ENCODE results near the gene MACO1.
"Not testable (repeated sequence)": the region's sequence is repeated elsewhere in the genome, so short reads cannot be mapped to it uniquely, and the experiment has no call there.

The MACO1 gene

DNA sequence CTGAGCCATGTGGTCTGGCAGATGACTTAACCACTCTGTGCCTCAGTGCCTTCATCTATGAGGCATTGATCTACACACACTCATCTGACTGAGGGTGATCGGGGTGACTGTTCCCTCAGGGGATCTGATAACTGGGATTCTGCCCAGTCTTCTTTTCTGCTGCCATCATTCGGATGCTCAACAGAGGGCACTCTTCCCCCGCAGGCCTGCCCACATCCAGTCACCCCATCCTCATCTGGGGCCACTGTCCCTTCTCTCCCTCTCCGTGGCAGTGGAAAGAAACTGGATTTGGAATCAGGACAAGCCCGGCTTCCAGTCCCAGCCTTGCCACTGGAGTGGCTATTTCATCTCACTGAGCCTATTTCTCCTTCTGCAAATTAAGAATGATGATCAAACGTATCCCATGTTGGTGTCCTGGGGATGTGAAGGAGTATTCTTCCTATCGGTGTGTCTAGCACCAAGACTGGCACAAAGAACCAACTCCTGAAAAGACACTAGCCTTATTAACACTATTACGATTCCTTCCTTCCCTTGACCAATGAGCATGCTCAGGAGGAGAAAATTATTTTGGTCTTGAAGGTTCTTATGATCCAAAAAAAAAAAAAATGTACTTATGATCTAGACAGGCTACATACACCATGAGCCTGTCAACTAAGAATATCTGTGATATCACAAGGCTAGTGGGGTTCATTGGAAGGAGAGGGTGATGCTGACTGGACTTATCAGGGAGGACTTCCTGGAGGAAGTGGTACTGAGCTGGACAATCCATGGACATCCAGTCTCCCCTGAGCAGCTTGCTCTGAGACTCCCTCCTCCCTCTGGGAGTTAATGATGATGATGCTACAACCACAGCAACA, 27.5 kb upstream of the MACO1 start:
- H3K9me3 ChIP-seq (ENCODE audit: control insufficient read depth, low read length); H3K36me3 ChIP-seq (ENCODE audit: control insufficient read depth, insufficient read depth, low read length); H3K4me1 ChIP-seq (ENCODE audit: control insufficient read depth, insufficient read depth, low read length); H3K27ac ChIP-seq (ENCODE audit: insufficient read depth, low read depth, low read length, poor library complexity, severe bottlenecking); H3K27me3 ChIP-seq (ENCODE audit: control insufficient read depth, insufficient read depth, low read length, poor library complexity, severe bottlenecking); H3K4me3 ChIP-seq (ENCODE audit: insufficient read depth, low read depth, low read length): not testable (repeated sequence)
- 5 to 29% methylated on average over 3 to 5 of the region's 8 CpGs for WGBS, 2 experiments

DNA sequence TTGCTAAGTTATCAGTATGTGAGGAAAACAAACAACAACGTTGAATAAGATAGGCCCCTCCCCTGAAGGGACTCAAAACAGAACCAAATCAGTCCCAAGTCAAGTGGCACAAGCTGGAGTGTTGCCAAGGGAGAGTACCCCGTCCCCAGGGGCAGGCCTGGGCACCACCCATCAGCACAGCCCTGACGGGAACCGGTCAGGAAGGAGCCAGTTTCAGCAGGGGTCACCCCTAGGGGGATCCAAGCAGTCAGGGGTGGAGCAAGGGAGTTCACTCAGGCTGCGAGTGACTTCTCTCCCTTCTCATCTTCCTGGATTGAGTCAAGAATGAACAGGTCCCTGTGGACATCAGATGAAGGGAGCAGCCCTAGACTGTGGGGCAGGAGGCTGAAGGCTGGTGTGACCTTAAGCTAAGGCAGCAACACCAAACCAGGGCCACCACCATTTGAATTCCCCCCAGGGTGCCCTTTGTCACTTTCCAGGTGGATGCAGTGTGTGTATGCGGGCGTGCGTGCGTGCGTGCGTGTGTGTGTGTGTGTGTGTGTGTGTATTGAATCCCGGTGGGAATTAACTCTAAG, 24.9 kb upstream of the MACO1 start:
- H3K9me3 ChIP-seq (ENCODE audit: control insufficient read depth, low read length), result not testable (repeated sequence)

DNA sequence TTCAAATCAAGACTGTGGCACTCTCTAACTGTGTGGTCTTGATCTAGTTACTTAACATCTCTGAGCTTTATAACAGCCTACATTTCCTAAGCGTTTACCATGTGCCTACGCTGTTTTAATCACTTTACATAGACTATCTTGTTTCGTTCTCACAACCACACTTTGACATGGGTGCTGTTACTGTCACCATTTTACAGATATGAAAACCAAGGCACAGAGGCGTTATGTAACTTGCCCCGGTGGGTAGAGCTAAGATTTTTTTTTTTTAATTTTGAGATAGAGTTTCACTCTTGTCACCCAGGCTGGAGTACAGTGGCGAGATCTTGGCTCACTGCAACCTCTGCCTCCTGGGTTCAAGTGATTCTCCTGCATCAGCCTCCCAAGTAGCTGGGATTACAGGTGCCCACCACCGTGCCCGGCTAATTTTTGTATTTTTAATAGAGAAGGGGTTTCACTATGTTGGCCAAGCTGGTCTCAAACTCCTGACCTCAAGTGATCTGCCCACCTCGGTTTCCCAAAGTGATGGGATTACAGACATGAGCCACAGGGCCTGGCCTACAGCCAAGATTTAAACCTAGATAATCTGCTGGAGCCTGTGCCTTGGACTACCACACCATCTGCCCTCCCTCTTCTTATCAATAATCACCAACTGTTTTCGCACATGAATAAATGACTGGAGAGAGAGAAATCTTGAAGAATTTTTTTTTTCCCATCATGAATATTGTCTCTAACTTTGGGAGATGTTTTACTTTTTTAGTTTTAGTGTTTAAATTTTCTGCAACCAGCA, 20.9 kb upstream of the MACO1 start:
- not testable (repeated sequence) for H3K9me3 ChIP-seq (ENCODE audit: control insufficient read depth, low read length); H3K4me3 ChIP-seq (ENCODE audit: insufficient read depth, low read depth, low read length); H3K36me3 ChIP-seq (ENCODE audit: control insufficient read depth, insufficient read depth, low read length); H3K27ac ChIP-seq (ENCODE audit: insufficient read depth, low read depth, low read length, poor library complexity, severe bottlenecking); H3K27me3 ChIP-seq (ENCODE audit: control insufficient read depth, insufficient read depth, low read length, poor library complexity, severe bottlenecking); H3K4me1 ChIP-seq (ENCODE audit: control insufficient read depth, insufficient read depth, low read length)
- 96 to 97% methylated on average over 6 to 7 of the region's 10 CpGs for WGBS, 2 experiments

More for the DNA sequence above, 24.9 kb upstream of the MACO1 start:
- not testable (repeated sequence) for H3K4me3 ChIP-seq (ENCODE audit: insufficient read depth, low read depth, low read length); H3K4me1 ChIP-seq (ENCODE audit: control insufficient read depth, insufficient read depth, low read length); H3K36me3 ChIP-seq (ENCODE audit: control insufficient read depth, insufficient read depth, low read length); H3K27me3 ChIP-seq (ENCODE audit: control insufficient read depth, insufficient read depth, low read length, poor library complexity, severe bottlenecking); H3K27ac ChIP-seq (ENCODE audit: insufficient read depth, low read depth, low read length, poor library complexity, severe bottlenecking)
- no CpG with 5 or more reads among the region's 12 CpGs for WGBS, 2 experiments

DNA sequence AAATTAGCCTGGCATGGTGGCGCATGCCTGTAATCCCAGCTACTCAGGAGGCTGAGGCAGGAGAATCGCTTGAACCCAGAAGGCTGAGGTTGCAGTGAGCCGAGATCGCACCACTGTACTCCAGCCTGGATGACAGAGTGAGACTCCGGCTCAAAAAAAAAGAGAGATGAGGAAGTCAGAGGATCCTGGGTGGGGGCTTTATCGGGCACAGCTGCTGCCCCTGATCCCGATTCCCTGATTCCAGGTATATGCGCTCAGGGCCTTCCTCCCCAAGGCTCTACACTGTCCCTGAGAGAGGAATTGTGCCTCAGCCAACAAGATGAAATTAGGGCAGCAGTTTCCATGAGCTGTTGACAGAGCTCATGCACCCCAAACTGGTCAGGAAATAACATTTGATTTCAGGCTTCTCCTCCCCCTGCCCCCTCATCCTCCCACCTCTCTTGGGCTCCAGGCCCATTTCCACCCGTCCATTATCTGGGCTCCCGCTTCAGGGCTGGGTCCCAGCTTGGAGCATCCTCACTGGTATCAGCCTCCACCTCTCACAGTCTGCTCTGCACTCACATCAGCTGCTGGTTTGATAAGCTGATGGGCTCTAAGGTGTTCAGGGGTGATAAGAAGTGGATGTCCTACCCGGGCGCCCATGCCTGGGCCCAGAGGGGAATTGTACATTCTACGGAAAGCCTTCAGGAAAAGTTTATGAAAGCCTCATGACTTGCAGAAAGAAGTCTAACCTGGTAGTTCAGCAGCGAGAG, 17.6 kb upstream of the MACO1 start:
- H3K36me3 ChIP-seq (ENCODE audit: control insufficient read depth, insufficient read depth, low read length); H3K9me3 ChIP-seq (ENCODE audit: control insufficient read depth, low read length); H3K4me3 ChIP-seq (ENCODE audit: insufficient read depth, low read depth, low read length); H3K27ac ChIP-seq (ENCODE audit: insufficient read depth, low read depth, low read length, poor library complexity, severe bottlenecking); H3K4me1 ChIP-seq (ENCODE audit: control insufficient read depth, insufficient read depth, low read length); H3K27me3 ChIP-seq (ENCODE audit: control insufficient read depth, insufficient read depth, low read length, poor library complexity, severe bottlenecking): not testable (repeated sequence)
- 91 to 92% methylated on average over 11 to 13 of the region's 14 CpGs for WGBS, 2 experiments

DNA sequence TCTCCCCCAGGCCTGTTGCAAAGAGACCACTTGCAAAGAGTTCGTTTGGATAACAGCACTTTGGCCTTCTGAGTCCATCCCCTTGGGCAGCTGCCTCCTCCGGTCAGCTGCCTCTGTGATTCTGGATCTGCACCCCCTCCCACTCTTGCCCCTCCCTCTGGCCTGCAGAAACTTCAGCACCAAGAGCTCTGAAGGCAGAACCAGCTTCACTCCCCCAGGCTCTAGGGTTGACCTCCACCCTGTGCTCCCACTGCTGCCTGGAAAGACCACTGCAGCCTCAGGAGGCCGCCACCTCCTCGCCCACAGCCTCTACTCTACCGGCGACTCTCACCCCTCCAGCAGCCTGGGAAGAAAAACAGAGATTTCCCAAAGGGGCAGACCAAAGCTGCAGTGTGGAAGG, 16.5 kb upstream of the MACO1 start:
- not testable (repeated sequence) for H3K36me3 ChIP-seq (ENCODE audit: control insufficient read depth, insufficient read depth, low read length); H3K4me1 ChIP-seq (ENCODE audit: control insufficient read depth, insufficient read depth, low read length); H3K9me3 ChIP-seq (ENCODE audit: control insufficient read depth, low read length); H3K27me3 ChIP-seq (ENCODE audit: control insufficient read depth, insufficient read depth, low read length, poor library complexity, severe bottlenecking); H3K27ac ChIP-seq (ENCODE audit: insufficient read depth, low read depth, low read length, poor library complexity, severe bottlenecking); H3K4me3 ChIP-seq (ENCODE audit: insufficient read depth, low read depth, low read length)
- 82 to 89% methylated on average over 2 of the region's 6 CpGs for WGBS, 2 experiments

DNA sequence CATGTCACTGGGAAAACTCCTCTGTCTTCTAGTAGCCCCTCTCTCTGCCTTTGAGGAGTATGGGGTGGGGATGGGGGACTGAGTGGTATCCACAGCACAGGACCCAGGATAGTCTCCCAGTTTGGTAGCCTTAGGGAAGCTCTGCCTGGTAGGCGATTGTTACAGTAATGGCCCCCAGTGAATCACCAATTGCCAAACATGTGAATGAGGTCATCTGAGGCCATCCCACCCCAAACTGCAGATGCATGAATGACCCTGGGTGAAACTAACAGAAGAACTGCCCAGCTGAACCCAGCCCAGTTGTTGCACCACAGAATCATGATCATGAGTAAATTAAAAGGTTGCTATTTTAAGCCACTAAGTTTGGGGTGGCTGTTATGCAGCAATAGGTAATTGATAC, 16.1 kb upstream of the MACO1 start:
- not testable (repeated sequence) for H3K4me3 ChIP-seq (ENCODE audit: insufficient read depth, low read depth, low read length); H3K36me3 ChIP-seq (ENCODE audit: control insufficient read depth, insufficient read depth, low read length); H3K27me3 ChIP-seq (ENCODE audit: control insufficient read depth, insufficient read depth, low read length, poor library complexity, severe bottlenecking); H3K9me3 ChIP-seq (ENCODE audit: control insufficient read depth, low read length); H3K4me1 ChIP-seq (ENCODE audit: control insufficient read depth, insufficient read depth, low read length); H3K27ac ChIP-seq (ENCODE audit: insufficient read depth, low read depth, low read length, poor library complexity, severe bottlenecking)
- WGBS, 2 experiments, result 88 to 90% methylated on average over 1 of the region's 1 CpG

DNA sequence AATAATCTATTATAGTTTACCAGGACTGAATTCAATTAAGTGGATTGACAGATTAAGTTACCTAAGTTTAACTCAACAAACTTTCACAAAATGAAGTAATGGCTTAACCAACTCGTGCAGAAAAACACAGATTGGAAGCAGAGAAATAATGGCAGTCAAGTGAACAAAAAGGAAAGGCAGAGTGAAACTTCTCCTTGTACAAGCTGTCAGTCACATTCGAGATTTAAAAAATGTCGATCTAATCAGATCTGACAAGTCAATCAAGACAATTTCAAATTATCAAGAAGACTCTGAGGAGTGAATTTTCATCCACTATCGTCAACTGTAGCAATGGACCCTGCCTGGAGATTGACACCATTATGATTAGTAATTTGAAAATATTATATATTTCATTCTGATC, 13.4 kb upstream of the MACO1 start:
- not testable (repeated sequence) for H3K4me3 ChIP-seq (ENCODE audit: insufficient read depth, low read depth, low read length); H3K27ac ChIP-seq (ENCODE audit: insufficient read depth, low read depth, low read length, poor library complexity, severe bottlenecking); H3K36me3 ChIP-seq (ENCODE audit: control insufficient read depth, insufficient read depth, low read length); H3K9me3 ChIP-seq (ENCODE audit: control insufficient read depth, low read length); H3K4me1 ChIP-seq (ENCODE audit: control insufficient read depth, insufficient read depth, low read length); H3K27me3 ChIP-seq (ENCODE audit: control insufficient read depth, insufficient read depth, low read length, poor library complexity, severe bottlenecking)
- 89 to 92% methylated on average over 2 to 3 of the region's 4 CpGs for WGBS, 2 experiments

DNA sequence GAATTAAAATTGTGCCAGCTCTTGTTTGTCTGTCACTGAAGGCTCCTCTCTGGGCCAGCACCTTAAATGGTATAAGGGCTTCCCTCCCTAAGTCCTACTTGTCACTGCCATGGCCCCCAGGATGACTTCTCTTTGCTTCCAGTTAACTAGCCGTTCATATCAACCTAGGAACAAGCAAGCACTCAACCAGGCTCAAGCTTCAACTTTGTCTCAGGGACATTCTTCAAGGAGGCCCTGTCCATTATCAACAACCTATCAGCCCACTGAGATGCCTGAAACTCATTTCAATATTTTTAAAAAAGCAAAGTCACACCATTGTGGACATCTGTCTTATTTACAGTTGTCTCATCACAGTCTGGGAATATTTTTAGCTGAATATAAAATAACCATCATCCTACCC, 11.4 kb upstream of the MACO1 start:
- not testable (repeated sequence) for H3K4me1 ChIP-seq (ENCODE audit: control insufficient read depth, insufficient read depth, low read length); H3K36me3 ChIP-seq (ENCODE audit: control insufficient read depth, insufficient read depth, low read length); H3K27me3 ChIP-seq (ENCODE audit: control insufficient read depth, insufficient read depth, low read length, poor library complexity, severe bottlenecking); H3K27ac ChIP-seq (ENCODE audit: insufficient read depth, low read depth, low read length, poor library complexity, severe bottlenecking); H3K9me3 ChIP-seq (ENCODE audit: control insufficient read depth, low read length); H3K4me3 ChIP-seq (ENCODE audit: insufficient read depth, low read depth, low read length)
- WGBS, 2 experiments, result 97 to 100% methylated on average over 1 of the region's 1 CpG

DNA sequence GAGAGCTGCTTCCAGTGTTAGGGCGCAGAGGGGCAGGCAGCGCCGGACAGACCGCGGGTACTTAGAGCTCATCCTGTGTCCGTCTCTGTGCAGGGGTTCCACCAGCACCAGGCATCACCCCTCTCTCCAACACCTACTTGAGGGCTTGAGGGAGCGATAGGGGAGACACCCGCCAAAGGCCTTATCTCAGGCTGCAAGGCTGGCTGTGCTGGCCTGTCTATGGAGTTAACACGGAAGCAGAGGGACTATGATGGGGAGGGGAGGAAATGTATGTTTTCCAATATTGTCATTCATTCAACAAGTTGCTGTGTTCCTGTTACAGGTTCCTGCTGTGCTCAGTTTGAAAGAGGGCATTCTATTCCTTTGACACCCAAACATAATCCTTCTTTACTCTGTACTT, 10.0 kb upstream of the MACO1 start, which contains the start of gene RHCE:
Gene RHCE (minus strand): TSS at position 111 of the 400 bp plus-strand sequence. CDS start 39 bp downstream, at position 72.
- H3K4me3 ChIP-seq (ENCODE audit: insufficient read depth, low read depth, low read length); H3K36me3 ChIP-seq (ENCODE audit: control insufficient read depth, insufficient read depth, low read length); H3K27ac ChIP-seq (ENCODE audit: insufficient read depth, low read depth, low read length, poor library complexity, severe bottlenecking); H3K27me3 ChIP-seq (ENCODE audit: control insufficient read depth, insufficient read depth, low read length, poor library complexity, severe bottlenecking); H3K9me3 ChIP-seq (ENCODE audit: control insufficient read depth, low read length); H3K4me1 ChIP-seq (ENCODE audit: control insufficient read depth, insufficient read depth, low read length): not testable (repeated sequence)
- 85 to 86% methylated on average over 7 to 8 of the region's 9 CpGs for WGBS, 2 experiments

DNA sequence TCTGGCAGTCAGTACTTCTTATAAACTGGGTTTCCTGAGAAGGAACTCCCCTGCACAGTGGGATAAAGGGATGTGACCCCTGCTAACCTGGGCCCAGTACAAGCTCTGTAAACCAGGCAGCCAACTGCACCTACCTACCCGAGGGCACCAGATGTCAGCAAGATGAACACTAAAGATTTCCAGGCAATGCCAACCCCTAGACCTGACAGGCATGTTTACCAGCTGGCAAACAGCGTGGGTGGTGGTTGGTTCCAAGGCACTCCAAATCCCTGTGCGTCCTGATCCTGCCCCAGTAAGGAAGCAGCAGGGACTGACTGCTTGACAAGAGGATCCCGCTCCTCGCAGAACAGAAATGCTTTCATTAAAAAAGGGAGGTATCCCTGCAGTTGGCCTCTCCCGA, 7.5 kb upstream of the MACO1 start:
- 68 to 75% methylated on average over 6 of the region's 6 CpGs for WGBS, 2 experiments
- H3K36me3 ChIP-seq (ENCODE audit: control insufficient read depth, insufficient read depth, low read length); H3K4me3 ChIP-seq (ENCODE audit: insufficient read depth, low read depth, low read length); H3K4me1 ChIP-seq (ENCODE audit: control insufficient read depth, insufficient read depth, low read length); H3K27me3 ChIP-seq (ENCODE audit: control insufficient read depth, insufficient read depth, low read length, poor library complexity, severe bottlenecking); H3K27ac ChIP-seq (ENCODE audit: insufficient read depth, low read depth, low read length, poor library complexity, severe bottlenecking); H3K9me3 ChIP-seq (ENCODE audit: control insufficient read depth, low read length): not testable (repeated sequence)
